ENCODE data around the gene NCOR1. TPM values are rescaled to one million over a fixed set of nuclear protein-coding genes. Genes with fewer than 3 reads are reported as not detected.
"Not testable (repeated sequence)": the region's sequence is repeated elsewhere in the genome, so short reads cannot be mapped to it uniquely, and the experiment has no call there.

The NCOR1 gene
- total and polyA plus RNA-seq, 2 of the 13 experiments (the other 11 are each of a cell fraction or from before 2014, with no cell fraction given), result 57.0 to 71.7 TPM

- POLR2A ChIA-PET, result no interaction called here
- TF ChIP-seq HDAC6 (IDR thresholded peaks at IDR 0.05; ENCODE audit: low read depth, low read length) (no peak), SNAPC2 (CRISPR knock-in tag; IDR thresholded peaks at IDR 0.05) (no peak), RBM22 (optimal IDR thresholded peaks at IDR 0.05; ENCODE audit: low read length) (peak; percentile 16)
- no peaks in the 10 kb centered on the region for H3K4me1 ChIP-seq (ENCODE audit: insufficient read depth, low read length)
- H3K4me3 ChIP-seq (replicated peaks in 1 of 3; ENCODE audit: insufficient read depth in 1 of 3, low read depth in 2 of 3, low read length in 3 of 3), result no peak overlapping the region
- H3K4me2 ChIP-seq (ENCODE audit: low read depth, low read length), result no peak overlapping the region
- no peak overlapping the region for H2AFZ ChIP-seq (ENCODE audit: low read length)
- no peaks in the 10 kb centered on the region for H3K27me3 ChIP-seq (ENCODE audit: control insufficient read depth in 1 of 2, insufficient read depth in 2 of 2, low read length in 2 of 2)
- no peak overlapping the region for H3K9ac ChIP-seq (ENCODE audit: insufficient read depth, low read depth, low read length)
- H3K9me3 ChIP-seq (ENCODE audit: low read length), result no peaks in the 10 kb centered on the region
- H4K20me1 ChIP-seq (ENCODE audit: insufficient read depth, low read length), result no peaks in the 10 kb centered on the region
- DNase-seq (ENCODE audit: low spot score) (no peak), ATAC-seq (no peak), FAIRE-seq (no peak)
- H3K27ac ChIP-seq (ENCODE audit: extremely low read length, insufficient read depth, low read length), result no peak overlapping the region
- BruUV-seq (replicated peaks), result no TSS peak
- peaks cover 5 to 36% of the 10 kb centered on the region in 2 experiments; a peak in 3 of 5 replicates for H3K36me3 ChIP-seq (replicated peaks in 1 of 2; ENCODE audit: control insufficient read depth in 1 of 2, insufficient read depth in 2 of 2, low read length in 2 of 2)
- in situ Hi-C loops (cut with HindIII; ENCODE audit: extremely low pct_ligation_motif_present, low pct_unique_long_range_greater_than_20kb), result no loop called here
- CTCF ChIA-PET (ENCODE audit: low intra/inter-chr PET ratio, low total read pairs), result no interaction called here
- WGBS (ENCODE audit: low lambda C conversion rate), result 100% methylated on average over 3 of the region's 3 CpGs
- intact Hi-C loops (cut with micrococcal nuclease; ENCODE audit: unreplicated experiment), result no loop called here
- H3K79me2 ChIP-seq (ENCODE audit: insufficient read depth, low read length), result no peaks in the 10 kb centered on the region
Measured at GRCh38 chr17:16158714-16159113, 56.6 kb downstream of the NCOR1 start.

GRCh38 chr17:16155536-16155935, 59.8 kb downstream of the NCOR1 start:
- 95% methylated on average over 2 of the region's 2 CpGs for WGBS (ENCODE audit: low lambda C conversion rate)
- in situ Hi-C loops (cut with HindIII; ENCODE audit: extremely low pct_ligation_motif_present, low pct_unique_long_range_greater_than_20kb) (no loop called here), intact Hi-C loops (cut with micrococcal nuclease; ENCODE audit: unreplicated experiment) (no loop called here)
- Histone ChIP-seq H4K20me1 (ENCODE audit: insufficient read depth, low read length) (no peaks in the 10 kb centered on the region), H3K9ac (ENCODE audit: insufficient read depth, low read depth, low read length) (no peak overlapping the region), H3K27me3 (ENCODE audit: control insufficient read depth in 1 of 2, insufficient read depth in 2 of 2, low read length in 2 of 2) (no peaks in the 10 kb centered on the region), H3K79me2 (ENCODE audit: insufficient read depth, low read length) (no peaks in the 10 kb centered on the region), H2AFZ (ENCODE audit: low read length) (no peak overlapping the region), H3K4me1 (ENCODE audit: insufficient read depth, low read length) (no peaks in the 10 kb centered on the region), H3K9me3 (ENCODE audit: low read length) (no peaks in the 10 kb centered on the region), H3K4me3 (replicated peaks in 1 of 3; ENCODE audit: insufficient read depth in 1 of 3, low read depth in 2 of 3, low read length in 3 of 3) (no peak overlapping the region), H3K4me2 (ENCODE audit: low read depth, low read length) (no peak overlapping the region), H3K36me3 (replicated peaks in 1 of 2; ENCODE audit: control insufficient read depth in 1 of 2, insufficient read depth in 2 of 2, low read length in 2 of 2) (peaks cover 9 to 47% of the 10 kb centered on the region in 2 experiments; a peak in 4 of 5 replicates), H3K27ac (ENCODE audit: extremely low read length, insufficient read depth, low read length) (no peak overlapping the region)
- ChIA-PET CTCF (ENCODE audit: low intra/inter-chr PET ratio, low total read pairs) (no interaction called here), POLR2A (no interaction called here)
- TF ChIP-seq ZNF792 (CRISPR knock-in tag; IDR thresholded peaks at IDR 0.05) (no peak), GTF3A (CRISPR knock-in tag; conservative IDR thresholded peaks at IDR 0.05) (no peak), ZNF784 (CRISPR knock-in tag; IDR thresholded peaks at IDR 0.05; ENCODE audit: borderline replicate concordance) (no peak), ZNF326 (CRISPR knock-in tag; IDR thresholded peaks at IDR 0.05; ENCODE audit: borderline replicate concordance) (no peak), ONECUT2 (CRISPR knock-in tag; IDR thresholded peaks at IDR 0.05) (no peak)
- DNase-seq (ENCODE audit: low spot score), result no peak
- no peak for ATAC-seq
- BruUV-seq (replicated peaks), result no TSS peak
- FAIRE-seq, result no peak

DNA sequence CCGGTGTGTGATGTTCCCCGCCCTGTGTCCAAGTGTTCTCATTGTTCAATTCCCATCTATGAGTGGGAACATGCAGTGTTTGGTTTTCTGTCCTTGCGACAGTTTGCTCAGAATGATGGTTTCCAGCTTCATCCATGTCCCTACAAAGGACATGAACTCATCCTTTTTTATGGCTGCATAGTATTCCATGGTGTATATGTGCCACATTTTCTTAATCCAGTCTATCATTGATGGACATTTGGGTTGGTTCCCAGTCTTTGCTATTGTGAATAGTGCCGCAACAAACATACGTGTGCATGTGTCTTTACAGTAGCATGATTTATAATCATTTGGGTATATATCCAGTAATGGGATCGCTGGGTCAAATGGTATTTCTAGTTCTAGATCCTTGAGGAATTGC, 63.0 kb downstream of the NCOR1 start:
- intact Hi-C loops (cut with micrococcal nuclease; ENCODE audit: unreplicated experiment); H4K20me1 ChIP-seq (ENCODE audit: insufficient read depth, low read length); H3K4me1 ChIP-seq (ENCODE audit: insufficient read depth, low read length); FAIRE-seq; H3K9ac ChIP-seq (ENCODE audit: insufficient read depth, low read depth, low read length); DNase-seq (ENCODE audit: low spot score); in situ Hi-C loops (cut with HindIII; ENCODE audit: extremely low pct_ligation_motif_present, low pct_unique_long_range_greater_than_20kb); H3K27ac ChIP-seq (ENCODE audit: extremely low read length, insufficient read depth, low read length); POLR2A ChIA-PET; H3K27me3 ChIP-seq (ENCODE audit: control insufficient read depth in 1 of 2, insufficient read depth in 2 of 2, low read length in 2 of 2); H3K79me2 ChIP-seq (ENCODE audit: insufficient read depth, low read length); ATAC-seq; BruUV-seq (replicated peaks); H3K4me3 ChIP-seq (replicated peaks in 1 of 3; ENCODE audit: insufficient read depth in 1 of 3, low read depth in 2 of 3, low read length in 3 of 3); H3K9me3 ChIP-seq (ENCODE audit: low read length); H2AFZ ChIP-seq (ENCODE audit: low read length); H3K4me2 ChIP-seq (ENCODE audit: low read depth, low read length); CTCF ChIA-PET (ENCODE audit: low intra/inter-chr PET ratio, low total read pairs): not testable (repeated sequence)
- peaks cover 8 to 49% of the 10 kb centered on the region in 2 experiments for H3K36me3 ChIP-seq (replicated peaks in 1 of 2; ENCODE audit: control insufficient read depth in 1 of 2, insufficient read depth in 2 of 2, low read length in 2 of 2)
- 89% methylated on average over 6 of the region's 6 CpGs for WGBS (ENCODE audit: low lambda C conversion rate)
